ENCODE data around the gene ACE.

Gene ACE

DNA sequence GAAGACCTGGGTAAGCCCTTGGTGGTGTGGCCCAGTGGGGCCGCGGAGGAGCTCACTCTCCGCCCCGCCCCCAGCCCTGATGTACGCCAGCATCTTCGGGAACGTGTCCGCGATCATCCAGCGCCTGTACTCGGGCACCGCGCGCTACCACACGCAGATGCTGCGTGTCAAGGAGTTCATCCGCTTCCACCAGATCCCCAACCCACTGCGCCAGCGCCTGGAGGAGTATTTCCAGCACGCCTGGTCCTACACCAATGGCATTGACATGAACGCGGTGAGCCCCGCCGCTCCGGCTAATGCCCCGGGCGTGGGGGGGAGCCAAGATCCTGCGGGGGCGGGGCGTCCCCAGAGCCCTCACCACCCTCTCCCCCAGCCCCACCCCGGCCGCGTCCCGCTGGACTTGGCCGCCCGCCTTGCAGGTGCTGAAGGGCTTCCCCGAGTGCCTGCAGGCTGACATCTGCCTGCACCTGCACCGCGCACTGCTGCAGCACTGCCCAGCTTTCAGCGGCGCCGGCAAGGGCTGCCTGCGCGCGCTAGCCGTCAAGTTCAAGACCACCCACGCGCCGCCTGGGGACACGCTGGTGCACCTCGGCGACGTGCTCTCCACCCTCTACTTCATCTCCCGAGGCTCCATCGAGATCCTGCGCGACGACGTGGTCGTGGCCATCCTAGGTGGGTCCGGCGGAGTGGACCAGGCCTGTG is 61.3 kb downstream of the ACE start:
- no peak for DNase-seq (ENCODE audit: low read depth, low spot score)

DNA sequence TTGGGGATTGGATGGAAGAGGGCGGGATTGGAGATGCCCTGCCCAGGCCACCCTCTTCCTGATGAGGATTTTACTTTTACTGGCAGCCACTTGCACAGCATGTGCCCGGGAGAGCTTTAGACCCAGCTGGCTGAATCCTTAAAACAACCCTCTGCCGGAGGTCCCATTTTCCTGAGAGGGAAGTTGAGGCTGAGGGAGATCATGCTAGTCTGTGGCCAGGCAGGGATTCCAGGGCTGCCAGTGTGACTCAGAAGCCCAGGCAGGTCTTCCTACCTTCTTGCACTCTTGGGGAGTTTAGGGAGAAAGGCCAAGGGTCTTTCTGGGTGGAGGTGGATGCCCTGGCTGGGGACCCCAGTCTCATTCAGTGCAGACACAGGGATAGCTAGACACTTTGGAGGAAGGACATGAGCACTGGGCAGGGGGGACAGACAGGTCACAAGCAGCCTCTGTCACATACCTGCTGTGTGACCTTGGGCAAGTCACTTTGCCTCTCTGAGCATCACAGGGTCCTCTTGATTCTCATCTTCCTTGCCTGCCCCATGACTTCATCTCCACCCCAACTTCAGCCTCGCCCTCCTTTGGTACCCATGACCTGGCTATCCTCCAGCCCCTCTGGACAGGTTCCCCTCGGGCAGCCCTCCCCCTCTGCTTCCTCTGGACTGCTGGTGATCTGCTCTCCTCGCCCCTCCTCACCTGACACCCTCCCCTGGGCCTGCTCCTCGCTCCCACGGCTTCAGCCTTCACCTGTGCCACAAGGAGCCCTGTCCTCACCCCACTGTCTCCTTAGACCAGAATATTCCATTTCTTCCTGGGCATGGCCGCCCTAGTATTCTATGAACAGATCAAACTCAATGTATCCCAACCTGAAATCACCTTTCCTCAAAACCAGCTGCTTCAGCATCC is 62.1 kb downstream of the ACE start:
- no peak for DNase-seq (ENCODE audit: low read depth, low spot score)

DNA sequence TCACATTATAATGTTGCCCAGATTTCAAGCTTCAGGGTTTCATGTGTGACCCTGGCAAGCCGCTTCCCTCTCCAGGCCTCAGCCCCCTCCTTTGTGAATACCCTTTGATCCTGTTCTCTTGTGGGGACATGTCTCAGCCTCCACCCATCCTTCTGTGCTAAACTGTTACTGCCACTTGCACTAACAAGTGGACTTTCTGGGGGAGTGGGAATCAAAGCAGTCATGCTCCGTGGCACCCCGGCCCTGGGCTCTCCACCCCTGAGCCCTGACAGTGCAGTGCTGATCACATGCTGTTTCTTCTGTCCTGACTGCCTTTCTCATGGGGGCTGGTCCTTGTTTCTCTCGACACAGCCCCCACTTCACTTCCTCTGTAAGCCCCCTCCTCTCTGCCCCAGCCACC is 63.7 kb downstream of the ACE start:
- no peak for DNase-seq (ENCODE audit: low read depth, low spot score)

DNA sequence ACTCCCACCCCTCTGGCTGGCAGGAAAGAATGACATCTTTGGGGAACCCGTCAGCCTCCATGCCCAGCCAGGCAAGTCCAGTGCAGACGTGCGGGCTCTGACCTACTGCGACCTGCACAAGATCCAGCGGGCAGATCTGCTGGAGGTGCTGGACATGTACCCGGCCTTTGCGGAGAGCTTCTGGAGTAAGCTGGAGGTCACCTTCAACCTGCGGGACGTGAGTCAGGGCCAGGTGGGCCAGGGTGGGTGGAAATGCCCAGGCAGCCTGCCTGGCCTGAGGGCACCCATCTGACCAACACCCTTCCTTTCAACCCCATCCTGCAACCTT is 65.3 kb downstream of the ACE start:
- DNase-seq (ENCODE audit: low read depth, low spot score), result no peak

DNA sequence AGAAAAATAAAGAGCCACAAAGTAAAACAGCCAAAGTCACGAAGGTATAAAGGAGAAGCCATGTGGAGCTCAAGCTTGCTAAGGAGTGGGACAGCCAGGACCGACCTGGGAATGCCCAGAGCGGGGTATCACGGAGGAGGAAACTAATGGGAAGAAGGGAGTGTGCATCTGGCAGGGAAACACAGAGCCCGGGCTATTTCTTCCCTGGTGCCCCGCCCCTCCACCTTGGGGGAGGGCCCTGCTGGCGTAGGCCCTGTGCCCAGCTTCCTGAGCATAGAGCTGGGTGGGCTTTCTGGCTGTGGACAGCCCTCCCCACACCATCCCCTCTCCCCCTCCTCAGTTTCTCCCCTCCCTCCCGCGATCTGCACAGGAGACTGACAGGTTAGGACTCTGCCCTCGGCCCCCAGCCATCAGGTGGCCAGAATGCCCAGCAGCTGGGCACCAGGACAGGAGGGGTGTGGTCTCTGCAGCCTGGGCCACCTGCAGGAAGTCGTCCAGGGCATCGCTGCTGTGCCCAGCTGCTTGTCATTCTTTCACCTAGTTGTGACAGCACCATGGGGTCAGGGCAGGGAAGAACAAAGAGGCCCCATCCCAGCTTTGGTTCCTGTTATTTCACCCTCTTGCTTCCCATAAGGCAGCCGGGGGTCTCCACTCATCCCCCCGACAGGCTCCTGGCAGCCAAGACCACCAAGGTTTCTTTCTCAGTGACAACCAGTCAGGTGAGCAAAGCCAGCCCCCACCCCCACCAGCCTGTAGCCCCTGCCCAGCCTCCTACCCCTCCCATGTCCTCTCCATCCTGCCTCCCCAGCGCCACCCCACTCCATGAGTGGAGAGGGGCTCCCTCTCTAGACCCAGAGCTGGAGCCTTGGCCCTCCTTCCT is 66.3 kb downstream of the ACE start:
- no peak for DNase-seq (ENCODE audit: low read depth, low spot score)

DNA sequence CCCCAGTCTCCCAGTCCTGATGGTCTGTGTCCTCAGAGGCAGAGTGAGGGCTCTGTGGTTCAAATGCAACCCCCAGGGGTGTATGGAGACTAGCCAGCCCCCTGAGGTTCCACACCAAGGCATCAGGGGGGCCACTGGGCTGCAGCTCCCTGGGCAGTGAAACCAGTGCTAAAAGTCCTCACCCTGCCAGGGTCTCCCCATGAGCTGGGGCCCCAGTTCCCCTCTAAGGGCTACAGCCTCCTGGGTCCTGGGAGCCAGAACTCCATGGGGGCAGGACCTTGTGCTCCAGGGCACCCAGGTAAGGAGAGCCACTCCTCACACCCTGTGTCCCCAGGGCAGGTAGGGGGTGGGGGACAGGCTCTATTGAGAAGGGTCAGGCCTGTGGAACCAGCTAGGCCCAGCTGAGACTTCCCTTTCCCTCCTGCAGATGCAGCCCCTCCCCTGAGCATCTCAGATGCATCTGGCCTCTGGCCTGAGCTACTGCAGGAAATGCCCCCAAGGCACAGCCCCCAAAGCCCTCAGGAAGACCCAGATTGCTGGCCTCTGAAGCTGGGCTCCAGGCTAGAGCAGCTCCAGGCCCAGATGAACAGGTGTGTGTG is 67.1 kb downstream of the ACE start:
- no peak for DNase-seq (ENCODE audit: low read depth, low spot score)

DNA sequence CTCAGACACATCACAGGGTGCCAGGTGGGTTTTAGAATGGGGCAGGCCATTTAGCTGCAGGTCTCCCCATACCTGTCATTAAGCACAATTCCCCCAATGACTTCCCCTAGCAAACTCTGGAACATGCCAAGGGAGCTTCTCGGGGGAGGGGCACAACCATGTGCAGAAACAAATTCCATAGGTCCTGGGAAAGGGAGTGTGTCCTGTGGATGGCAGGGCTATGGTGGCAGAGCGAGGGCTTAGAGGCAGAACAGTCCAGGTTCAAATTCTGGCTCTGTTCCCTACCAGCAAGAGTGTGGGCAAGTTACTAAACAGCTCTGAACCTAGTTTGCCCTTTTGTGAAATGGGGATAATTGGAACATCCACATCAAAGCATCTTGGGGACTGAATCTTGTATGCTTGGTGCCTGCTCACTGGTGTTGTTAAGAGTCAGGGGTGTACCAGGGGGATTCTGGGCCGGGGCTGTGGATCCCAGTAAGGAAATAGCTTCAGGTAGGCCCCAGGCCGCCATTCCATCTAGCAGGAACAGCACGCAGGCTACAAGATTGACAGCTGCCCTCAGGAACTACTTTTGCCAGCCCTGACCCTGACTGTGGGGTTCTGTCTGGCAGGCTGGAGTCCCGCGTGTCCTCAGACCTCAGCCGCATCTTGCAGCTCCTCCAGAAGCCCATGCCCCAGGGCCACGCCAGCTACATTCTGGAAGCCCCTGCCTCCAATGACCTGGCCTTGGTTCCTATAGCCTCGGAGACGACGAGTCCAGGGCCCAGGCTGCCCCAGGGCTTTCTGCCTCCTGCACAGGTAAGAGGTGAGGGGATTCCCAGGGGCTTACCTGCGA is 67.8 kb downstream of the ACE start:
- DNase-seq (ENCODE audit: low read depth, low spot score), result no peak

DNA sequence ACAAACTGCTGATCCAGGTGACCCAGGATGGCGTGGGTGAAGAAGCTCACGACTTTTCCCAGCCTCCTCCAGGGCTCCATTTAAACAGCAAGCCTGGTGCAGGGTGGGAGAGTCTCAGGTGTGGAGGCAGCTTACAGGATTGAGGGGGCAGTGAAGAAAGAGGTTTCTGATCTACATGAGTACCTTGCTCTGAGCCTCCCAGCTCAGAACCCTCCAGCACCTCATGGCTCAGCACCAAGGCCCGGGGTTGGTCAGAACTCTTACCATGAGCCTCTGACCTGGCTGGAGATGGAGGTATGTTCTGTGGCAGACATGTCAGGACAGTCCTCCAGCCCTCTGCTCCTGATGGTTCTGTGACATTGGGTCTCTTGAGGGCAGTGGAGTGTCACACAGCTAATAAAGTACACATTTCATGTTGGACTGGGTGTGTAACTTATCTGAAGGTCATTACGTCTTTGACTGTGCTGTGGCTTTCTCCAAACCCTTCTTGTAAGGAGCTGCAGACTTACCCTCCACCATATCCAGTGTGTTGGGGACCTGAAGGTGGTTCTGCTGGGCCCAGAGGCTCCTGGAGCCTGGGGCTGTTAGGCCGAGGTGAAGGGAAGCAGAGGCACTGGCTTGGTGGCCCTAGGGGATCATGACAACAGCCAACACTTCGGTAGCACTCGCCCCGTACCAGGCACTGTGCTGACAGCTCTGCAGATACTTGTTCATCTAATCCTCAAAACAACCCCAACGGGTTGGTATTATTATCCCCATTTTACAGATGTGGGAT is 69.6 kb downstream of the ACE start:
- DNase-seq (ENCODE audit: low read depth, low spot score), result no peak

DNA sequence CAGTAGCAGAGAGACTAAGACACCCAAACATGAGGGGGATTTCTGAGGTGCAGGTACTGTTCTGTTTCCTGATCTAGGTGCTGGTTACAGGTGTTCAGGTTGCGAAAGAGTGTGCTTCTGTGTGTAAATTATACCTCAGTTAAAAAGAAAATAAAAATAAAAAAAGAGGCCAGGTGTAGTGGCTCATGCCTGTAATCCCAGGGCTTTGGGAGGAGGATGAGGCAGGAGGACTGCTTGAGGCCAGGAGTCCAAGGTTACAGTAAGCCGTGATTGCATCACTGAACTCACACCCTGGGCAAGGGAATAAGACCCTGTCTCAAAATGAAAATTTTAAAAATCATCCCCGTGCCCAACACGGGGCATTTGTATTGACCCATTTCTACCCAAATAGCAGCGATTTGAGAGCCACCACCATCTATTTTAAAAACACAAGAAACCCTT is 70.2 kb downstream of the ACE start:
- DNase-seq (ENCODE audit: low read depth, low spot score), result no peak
